ENCODE measurements around the gene ERN1.

DNA sequence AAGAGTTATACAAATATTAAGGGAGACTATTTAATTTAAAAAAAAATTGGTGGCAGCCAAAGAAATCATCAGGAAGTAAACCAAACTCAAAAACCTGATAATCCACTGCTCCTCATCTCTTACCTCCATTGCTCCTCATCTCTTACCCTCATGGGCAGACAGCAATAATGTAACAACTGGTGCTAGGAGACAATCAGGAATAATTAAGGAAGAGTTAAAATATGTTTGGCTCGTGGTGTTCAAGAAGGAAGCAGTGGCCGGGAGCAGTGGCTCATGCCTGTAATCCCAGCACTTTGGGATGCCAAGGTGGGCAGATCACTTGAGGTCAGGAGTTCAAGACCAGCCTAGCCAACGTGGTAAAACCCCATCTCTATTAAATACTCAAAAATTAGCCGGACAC lies 18.1 kb downstream of the ERN1 start:
- TF ChIP-seq, protein P1, sequence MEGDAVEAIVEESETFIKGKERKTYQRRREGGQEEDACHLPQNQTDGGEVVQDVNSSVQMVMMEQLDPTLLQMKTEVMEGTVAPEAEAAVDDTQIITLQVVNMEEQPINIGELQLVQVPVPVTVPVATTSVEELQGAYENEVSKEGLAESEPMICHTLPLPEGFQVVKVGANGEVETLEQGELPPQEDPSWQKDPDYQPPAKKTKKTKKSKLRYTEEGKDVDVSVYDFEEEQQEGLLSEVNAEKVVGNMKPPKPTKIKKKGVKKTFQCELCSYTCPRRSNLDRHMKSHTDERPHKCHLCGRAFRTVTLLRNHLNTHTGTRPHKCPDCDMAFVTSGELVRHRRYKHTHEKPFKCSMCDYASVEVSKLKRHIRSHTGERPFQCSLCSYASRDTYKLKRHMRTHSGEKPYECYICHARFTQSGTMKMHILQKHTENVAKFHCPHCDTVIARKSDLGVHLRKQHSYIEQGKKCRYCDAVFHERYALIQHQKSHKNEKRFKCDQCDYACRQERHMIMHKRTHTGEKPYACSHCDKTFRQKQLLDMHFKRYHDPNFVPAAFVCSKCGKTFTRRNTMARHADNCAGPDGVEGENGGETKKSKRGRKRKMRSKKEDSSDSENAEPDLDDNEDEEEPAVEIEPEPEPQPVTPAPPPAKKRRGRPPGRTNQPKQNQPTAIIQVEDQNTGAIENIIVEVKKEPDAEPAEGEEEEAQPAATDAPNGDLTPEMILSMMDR (optimal IDR thresholded peaks at IDR 0.05 in 1 of 3, IDR thresholded peaks at IDR 0.05 in 1 of 3, conservative IDR thresholded peaks at IDR 0.05 in 1 of 3; ENCODE audit: extremely low read depth in 1 of 3, insufficient read depth in 2 of 3, low read length in 3 of 3), result no peak
- no peak for TF ChIP-seq EZH2 (IDR thresholded peaks at IDR 0.05; ENCODE audit: low read length)
